Stimulated activated CD4-positive, alpha-beta T cell treated with anti-CD3 and anti-CD28 coated beads, Interleukin-1b, Interleukin-23, amount 100 ng/mL, for 1 hour (primary cell): Measurements from ENCODE around the gene CGNL1.

Experiments
- DNase-seq, 2 donors: peaks; one replicate each; pipeline ENCODE4 v3.0.0-alpha.2; 2020; ENCODE audit warnings: low read depth in 2 of 2

Gene CGNL1

DNA sequence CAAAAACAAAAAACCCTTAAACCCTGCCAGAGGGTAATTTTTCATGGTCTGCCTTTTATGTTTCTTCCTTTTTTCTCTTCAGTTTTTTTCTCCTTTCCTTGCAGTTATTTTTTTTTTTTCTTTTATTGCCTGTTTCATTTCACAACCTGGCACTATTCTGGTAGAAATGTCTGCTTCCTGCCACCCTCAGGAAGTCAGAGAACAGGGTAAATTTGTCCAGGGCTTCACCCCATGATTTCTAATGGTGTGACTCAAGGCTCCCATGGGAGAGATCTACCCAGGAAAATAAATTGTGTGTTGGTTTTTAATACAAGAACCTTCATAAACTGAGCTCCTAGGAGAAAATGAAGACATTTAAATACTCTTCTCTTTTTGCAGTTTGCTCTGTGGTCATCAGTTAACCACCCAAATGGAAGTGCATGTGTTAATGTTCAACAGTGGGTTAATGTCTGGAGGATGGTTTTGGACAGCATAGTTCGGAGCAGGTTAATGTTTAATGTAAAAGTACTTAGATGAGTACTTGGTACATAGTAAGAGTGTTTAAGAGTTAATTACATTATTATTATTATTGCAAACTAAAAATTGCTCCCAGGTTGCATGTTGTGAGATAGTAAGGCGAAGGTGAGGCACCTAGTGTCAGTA is 45.9 kb downstream of the CGNL1 start:
- no peak for DNase-seq

- DNase-seq: no peak
Observed at GRCh38 chr15:57423599-57424140, 47.4 kb downstream of the CGNL1 start.

DNA sequence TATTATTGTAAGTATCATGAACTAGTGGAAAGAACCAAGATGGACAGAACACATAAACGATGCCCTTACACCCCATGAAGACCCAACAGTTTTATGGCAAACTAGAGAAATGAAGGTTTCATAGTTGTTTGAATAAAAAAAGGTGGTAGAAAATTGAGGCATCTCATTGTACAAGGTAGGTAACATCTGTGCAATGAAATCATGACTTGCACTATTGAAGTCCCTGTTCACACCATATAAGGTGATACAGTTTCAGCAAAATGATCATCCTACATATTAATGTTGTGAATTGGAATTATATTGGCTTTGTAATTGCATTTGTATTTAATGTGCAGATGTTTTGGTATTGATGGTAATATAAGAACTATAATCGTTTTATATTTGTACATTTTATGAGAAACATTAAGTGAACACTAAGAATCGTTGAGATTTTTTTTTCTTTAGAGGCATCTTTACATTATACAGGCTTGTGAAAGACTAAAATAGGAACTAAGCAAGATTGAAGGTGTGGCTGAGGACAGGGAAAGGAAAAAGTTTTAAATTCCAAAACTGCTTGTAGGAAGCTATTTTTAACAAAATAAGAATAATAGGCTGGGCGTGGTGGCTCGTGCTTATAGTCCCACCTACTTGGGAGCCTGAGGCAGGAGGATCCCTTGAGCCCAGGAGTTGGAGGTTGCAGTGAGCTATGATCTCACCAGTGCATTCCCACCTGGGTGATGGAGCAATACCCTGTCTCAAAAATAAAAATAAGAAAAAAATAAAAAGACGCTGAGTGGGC is 48.5 kb downstream of the CGNL1 start:
- no peak for DNase-seq

DNA sequence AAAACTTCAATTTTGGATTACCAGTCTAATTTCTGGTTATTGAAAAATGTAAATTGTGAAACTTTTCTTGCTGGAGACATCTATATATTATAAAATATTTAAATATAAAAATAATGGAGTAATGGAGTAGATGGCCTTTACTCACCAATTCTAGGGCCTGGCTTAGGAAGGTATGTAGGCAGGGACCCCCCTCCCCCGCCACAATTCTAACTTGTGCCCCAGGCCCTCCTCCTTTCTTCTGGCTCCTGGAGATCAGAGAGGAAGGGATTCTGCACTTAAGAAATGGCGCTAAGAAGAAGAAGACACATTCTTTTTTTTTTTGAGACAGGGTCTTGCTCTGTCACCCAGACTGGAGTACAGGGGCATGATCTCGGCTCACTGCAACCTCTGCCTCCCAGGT is 49.5 kb downstream of the CGNL1 start:
- no peak for DNase-seq

DNA sequence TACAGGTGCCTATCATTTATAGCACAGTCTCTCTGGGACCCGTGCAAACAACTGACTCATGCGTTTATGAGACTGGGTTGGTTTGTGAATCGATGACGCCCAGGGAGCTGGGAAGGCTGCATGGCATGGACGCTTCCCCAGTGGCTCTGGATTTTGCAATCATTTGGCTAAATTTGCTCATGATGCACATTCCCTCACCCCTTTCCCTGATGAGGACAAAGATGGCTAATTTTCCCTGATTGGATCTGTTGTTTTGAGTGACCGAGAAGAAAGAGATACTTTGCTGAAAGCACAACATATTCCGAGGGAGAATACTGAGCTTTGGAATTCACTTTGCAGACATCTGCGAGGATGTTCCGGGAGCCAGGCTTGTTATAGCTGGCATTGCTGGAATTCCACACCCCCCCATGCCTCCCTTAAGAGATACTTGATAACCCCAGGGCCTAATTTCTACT is 51.1 kb downstream of the CGNL1 start:
- no peak for DNase-seq

DNA sequence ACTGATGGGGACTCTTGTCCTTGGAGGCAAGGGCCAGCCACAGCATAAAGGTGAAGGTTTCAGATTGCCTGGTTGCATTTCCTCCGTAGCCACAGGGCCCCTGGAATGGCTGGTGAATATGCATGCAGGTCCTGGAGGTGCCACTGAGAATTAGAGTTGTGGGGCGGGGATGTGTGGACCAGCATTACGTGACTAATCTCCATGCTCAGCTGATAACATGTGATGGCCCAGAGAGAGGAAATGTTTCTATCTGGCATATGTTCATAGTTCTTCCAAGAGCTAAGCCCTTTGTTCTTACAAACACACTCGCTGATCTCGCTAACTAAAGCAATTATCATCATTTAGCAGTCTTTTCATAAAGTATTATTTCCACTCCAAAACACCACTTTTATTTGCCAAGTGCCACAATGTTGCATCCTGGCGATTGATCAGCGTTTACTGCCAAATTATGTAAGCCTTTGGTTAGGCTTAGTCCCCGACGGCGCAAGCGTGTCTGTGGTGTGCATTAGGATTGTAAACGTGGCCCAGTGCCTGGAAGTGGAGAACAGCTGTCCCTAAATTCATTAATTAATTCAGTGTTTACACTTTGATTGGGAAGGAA is 55.9 kb downstream of the CGNL1 start:
- no peak for DNase-seq

DNA sequence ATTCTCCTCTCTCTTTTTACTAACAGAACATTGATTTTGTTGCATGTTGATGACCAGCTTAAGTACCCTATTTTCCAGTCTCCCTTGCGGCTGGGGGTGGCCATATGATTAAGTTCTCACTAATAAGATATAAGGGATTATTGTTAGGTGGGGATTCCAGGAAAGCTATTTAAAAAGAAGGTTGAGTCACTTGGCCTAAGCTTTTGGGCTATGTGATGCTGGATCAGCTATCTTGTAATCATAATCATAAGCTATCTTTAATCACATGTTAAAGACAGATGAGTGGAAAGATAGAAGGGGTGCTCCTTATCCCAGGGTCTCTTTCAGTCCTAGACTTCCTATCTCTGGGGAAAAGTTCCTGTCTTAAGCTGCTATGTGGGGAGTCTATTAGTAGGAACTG is 59.9 kb downstream of the CGNL1 start:
- DNase-seq: no peak

GRCh38 chr15:57436961-57437360 is 60.7 kb downstream of the CGNL1 start:
- no peak for DNase-seq

GRCh38 chr15:57437564-57437963 is 61.3 kb downstream of the CGNL1 start:
- DNase-seq: no peak

DNA sequence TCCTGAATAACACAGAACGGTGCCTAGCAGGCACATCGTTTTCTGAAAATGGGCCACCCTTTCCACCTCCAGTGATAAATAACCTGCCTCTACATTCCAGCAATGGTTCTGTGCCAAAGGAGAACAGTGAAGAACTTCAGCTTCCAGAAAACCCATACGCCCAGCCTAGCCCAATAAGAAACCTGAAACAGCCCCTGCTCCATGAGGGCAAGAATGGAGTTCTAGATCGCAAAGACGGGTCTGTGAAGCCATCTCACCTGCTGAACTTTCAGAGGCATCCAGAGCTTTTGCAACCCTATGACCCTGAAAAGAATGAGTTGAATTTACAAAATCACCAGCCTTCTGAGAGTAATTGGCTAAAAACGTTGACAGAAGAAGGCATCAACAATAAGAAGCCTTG is 61.9 kb downstream of the CGNL1 start:
- no peak for DNase-seq

GRCh38 chr15:57439128-57440027 is 63.1 kb downstream of the CGNL1 start:
- DNase-seq: no peak

DNA sequence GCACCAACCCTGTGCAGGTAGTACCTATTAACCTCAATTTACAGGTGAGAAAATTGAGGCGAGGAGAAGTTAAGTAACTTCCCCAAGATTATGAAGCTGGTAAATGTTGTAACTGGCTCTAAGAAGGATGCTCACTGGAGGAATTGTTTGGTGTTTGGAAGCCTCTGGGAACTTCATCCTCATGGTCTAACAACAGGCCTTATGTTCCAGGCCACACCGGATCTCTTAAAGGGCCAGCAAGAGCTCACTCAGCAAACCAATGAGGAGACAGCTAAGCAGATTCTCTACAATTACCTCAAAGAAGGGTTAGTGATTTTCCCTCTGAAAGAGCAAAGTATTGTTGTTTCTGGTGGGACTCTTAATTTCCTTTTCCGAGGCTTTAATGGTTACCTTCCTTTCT is 63.9 kb downstream of the CGNL1 start:
- DNase-seq: no peak

DNA sequence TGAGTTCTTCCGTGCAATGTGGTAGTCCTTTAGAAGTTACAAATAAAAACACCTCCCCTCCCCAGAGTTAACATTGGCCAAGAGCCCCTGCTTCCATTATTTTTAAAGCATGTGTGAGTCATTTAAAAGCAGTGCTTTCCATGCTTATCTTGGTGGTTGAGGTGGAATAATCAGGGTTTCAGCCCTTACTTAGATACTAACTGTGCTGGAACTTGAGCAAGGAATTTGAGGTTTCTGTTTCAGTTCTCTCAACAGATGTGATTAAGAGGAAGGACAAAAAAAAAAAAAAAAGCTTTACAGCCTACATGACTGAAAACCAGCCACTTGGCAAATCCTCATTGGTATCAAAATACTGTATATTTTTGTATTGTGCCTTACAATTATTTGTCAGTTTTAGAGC is 64.5 kb downstream of the CGNL1 start:
- no peak for DNase-seq

DNA sequence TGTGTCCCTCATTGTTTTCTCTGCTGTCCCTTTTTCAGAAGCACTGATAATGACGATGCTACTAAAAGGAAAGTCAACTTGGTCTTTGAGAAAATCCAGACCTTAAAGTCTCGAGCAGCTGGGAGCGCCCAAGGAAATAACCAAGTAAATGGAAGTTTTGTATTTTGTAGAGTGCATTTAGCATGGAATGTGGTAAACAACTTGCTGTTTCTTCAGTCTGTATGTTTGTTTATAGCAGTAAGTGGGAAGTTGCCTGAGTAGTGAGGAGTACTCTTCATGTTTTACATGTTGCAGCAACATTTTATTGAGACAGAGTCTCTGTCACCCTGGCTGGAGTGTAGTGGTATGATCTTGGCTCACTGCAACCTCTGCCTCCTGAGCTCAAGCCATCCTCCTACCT is 66.0 kb downstream of the CGNL1 start:
- no peak for DNase-seq

- DNase-seq: no peak
Observed at GRCh38 chr15:57443486-57443885, 67.2 kb downstream of the CGNL1 start.

DNA sequence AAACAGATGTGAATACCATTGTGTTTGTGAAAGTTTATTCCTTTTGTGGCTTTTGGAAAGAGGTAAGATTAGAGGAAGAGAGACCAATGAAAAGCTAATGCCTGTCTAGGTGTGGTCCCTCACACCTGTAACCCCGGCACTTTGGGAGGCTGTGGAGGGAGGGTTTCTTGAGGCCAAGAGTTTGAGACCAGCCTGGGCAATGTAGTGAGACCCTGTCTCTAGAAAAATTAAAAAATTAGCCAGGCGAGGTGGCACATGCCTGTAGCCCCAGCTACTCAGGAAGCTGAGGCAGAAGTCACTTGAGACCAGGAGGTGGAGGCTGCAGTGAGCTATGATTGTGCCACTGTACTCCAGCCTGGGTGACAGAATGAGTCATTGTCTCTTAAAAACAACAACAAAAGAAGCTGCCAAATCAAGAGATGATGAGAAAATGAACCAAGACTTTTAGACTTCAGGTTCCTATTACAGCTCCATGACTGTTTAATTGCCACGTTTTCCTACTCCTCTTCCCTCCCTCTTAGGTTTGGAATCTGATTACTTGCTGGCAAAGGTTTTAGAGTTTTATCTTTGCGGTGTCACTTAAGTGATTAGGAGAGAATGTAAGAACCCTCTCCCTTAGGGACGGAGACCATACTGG is 68.7 kb downstream of the CGNL1 start:
- DNase-seq: no peak

DNA sequence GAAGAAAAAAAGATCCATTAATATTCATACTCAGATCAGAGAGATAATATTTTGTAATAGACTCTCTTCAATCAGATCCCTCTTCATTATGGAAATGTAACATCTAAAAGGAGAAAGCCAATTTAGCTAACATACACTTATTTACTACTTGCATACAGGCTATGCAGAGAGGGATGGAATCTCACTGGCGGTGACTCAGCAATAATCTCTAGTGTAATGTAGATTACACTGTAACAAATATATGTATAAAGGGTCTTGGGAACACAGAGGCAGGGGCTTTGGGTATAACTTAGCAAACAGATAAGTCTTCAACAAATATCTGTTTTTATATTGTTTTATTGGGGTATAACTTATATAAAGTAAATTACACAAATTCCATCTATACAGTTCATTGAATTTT is 69.6 kb downstream of the CGNL1 start:
- no peak for DNase-seq

GRCh38 chr15:57446393-57446792 is 70.1 kb downstream of the CGNL1 start:
- no peak for DNase-seq

DNA sequence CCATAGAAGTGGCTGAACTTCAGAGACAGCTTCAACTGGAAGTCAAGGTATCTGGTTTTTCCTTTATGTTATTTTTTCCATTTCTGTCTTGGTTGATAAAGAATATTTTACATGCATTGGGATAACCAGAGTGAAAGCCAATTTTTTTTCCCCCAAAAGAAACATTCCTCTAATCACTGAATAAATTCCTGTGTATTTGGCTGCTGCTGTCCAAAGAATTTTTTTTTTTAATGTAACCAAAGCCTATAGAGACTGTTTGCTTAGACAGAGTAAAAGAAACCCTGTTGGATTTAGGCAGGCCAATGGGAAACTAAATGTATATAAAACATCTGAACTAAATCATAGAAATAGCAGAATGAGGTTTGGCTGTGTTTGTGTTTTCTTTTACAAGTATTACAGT is 75.2 kb downstream of the CGNL1 start:
- DNase-seq: no peak

DNA sequence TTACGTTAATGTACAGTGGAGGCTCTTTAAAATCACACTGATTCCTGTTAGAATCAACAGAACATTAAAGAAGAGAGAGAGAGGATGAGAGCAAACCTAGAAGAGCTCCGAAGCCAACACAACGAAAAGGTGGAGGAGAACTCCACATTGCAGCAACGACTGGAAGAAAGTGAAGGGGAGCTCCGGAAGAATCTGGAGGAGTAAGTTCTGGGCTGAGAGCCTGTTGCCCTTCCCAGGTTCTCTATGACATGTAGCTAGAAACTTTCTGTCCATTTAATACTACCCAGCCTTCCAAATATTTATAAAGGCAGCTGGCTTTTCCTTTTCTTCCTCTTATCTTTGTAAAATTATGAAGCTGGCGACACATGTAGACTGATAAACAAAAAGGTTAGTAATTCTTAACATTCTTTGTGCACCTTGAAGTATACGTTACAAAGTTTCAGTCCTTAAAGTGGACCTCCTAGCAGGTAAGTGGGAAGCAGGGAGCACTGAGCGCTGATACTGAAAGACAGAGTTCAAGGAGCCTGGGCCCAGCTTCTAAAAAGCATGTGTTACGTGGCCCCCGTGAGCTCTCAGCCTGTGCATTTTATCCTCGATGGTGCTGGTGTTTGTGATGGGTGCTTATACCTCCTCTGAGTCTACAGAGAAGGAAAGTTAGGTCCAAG is 75.9 kb downstream of the CGNL1 start:
- no peak for DNase-seq

GRCh38 chr15:57455929-57456328 is 79.6 kb downstream of the CGNL1 start:
- no peak for DNase-seq
